ENCODE results near the gene PYM1.

Gene PYM1

DNA sequence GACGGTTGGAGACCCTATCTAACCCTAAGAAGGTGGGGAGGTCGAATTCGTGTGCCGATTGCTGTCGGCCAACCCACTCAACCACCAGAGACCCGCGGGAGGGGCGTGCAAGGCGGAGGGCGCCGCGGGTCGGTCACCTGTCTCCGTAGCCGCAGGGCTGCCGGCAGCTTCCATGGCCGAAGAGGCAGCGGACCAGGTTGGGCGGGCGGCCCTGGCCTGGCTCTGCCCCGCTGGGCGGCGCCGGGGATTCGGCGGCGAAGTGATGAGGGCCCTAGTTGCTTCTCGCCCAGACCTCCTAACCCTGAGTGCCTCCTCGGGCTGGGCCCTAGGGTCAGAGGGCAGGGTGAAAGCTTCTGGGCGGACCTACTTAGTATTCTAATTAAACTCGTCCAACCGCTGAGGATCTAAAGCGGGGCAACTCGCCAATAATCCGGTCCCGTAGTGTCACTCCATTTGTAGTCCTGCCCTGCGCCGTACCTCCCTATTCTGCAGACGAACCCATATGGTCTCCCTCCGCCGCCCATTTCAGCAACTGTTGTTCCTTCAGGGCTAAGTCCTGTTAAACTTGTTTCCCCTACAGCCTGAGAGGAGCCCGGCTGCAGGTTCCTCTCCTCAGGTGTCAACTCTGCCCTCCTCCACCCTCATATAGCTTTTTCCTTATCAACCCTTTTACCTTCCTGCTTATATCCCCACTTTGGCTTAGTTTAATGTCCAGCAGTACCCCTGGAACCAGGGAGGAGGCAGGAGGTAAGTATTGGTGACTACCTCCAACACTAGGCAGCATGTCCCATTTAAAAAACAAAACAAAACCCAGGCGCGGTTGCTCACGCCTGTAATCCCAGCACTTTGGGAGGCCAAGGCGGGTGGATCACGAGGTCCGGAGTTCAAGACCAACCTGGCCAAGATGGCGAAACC, at the start of gene PYM1 (continued):
- no peak for TF ChIP-seq ZBTB6 (tag by site-specific recombination; IDR thresholded peaks at IDR 0.05)
- TF ChIP-seq ZNF777 (tag by site-specific recombination; IDR thresholded peaks at IDR 0.05; ENCODE audit: borderline replicate concordance), result no peak
- TF ChIP-seq, protein P1, sequence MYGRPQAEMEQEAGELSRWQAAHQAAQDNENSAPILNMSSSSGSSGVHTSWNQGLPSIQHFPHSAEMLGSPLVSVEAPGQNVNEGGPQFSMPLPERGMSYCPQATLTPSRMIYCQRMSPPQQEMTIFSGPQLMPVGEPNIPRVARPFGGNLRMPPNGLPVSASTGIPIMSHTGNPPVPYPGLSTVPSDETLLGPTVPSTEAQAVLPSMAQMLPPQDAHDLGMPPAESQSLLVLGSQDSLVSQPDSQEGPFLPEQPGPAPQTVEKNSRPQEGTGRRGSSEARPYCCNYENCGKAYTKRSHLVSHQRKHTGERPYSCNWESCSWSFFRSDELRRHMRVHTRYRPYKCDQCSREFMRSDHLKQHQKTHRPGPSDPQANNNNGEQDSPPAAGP (tag by site-specific recombination; IDR thresholded peaks at IDR 0.05), result no peak
- 0 out of 2 replicates have a peak, but pooled peaks have one; percentile 13 for TF ChIP-seq KLF16 (tag by site-specific recombination; IDR thresholded peaks at IDR 0.05)
- TF ChIP-seq, protein P2, sequence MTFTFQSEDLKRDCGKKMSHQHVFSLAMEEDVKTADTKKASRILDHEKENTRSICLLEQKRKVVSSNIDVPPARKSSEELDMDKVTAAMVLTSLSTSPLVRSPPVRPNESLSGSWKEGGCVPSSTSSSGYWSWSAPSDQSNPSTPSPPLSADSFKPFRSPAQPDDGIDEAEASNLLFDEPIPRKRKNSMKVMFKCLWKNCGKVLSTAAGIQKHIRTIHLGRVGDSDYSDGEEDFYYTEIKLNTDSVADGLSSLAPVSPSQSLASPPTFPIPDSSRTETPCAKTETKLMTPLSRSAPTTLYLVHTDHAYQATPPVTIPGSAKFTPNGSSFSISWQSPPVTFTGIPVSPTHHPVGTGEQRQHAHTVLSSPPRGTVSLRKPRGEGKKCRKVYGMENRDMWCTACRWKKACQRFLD (tag by site-specific recombination; IDR thresholded peaks at IDR 0.05), result no peak
- TF ChIP-seq ZSCAN23 (tag by site-specific recombination; IDR thresholded peaks at IDR 0.05), result no peak
- TF ChIP-seq ZNF362 (tag by site-specific recombination; IDR thresholded peaks at IDR 0.05), result no peak
- no peak for TF ChIP-seq INSM2 (tag by site-specific recombination; IDR thresholded peaks at IDR 0.05)
- no peak for TF ChIP-seq ZNF776 (tag by site-specific recombination; IDR thresholded peaks at IDR 0.05; ENCODE audit: borderline replicate concordance)
- no peak for TF ChIP-seq HOXC10 (CRISPR knock-in tag; IDR thresholded peaks at IDR 0.05)
- TF ChIP-seq ZNF26 (tag by site-specific recombination; IDR thresholded peaks at IDR 0.05), result no peak
- TF ChIP-seq ZNF623 (tag by site-specific recombination; IDR thresholded peaks at IDR 0.05), result no peak
- TF ChIP-seq ZNF768 (tag by site-specific recombination; IDR thresholded peaks at IDR 0.05), result no peak
- TF ChIP-seq ZNF843 (tag by site-specific recombination; IDR thresholded peaks at IDR 0.05), result no peak; the same call in 1 of the 2 replicates
- TF ChIP-seq ZNF513 (tag by site-specific recombination; IDR thresholded peaks at IDR 0.05), result no peak
- no peak for TF ChIP-seq ZNF521 (tag by site-specific recombination; IDR thresholded peaks at IDR 0.05)
- TF ChIP-seq, protein P3, sequence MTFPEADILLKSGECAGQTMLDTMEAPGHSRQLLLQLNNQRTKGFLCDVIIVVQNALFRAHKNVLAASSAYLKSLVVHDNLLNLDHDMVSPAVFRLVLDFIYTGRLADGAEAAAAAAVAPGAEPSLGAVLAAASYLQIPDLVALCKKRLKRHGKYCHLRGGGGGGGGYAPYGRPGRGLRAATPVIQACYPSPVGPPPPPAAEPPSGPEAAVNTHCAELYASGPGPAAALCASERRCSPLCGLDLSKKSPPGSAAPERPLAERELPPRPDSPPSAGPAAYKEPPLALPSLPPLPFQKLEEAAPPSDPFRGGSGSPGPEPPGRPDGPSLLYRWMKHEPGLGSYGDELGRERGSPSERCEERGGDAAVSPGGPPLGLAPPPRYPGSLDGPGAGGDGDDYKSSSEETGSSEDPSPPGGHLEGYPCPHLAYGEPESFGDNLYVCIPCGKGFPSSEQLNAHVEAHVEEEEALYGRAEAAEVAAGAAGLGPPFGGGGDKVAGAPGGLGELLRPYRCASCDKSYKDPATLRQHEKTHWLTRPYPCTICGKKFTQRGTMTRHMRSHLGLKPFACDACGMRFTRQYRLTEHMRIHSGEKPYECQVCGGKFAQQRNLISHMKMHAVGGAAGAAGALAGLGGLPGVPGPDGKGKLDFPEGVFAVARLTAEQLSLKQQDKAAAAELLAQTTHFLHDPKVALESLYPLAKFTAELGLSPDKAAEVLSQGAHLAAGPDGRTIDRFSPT (tag by site-specific recombination; IDR thresholded peaks at IDR 0.05), result no peak
- no peak for TF ChIP-seq ZNF670 (tag by site-specific recombination; IDR thresholded peaks at IDR 0.05; ENCODE audit: low read depth)
- peak; percentile 31; the same call in 1 of the 2 replicates for TF ChIP-seq ZNF335 (tag by site-specific recombination; conservative IDR thresholded peaks at IDR 0.05)
- TF ChIP-seq ZNF544 (tag by site-specific recombination; IDR thresholded peaks at IDR 0.05), result no peak
- TF ChIP-seq ZNF629 (tag by site-specific recombination; IDR thresholded peaks at IDR 0.05), result no peak; the same call in none of the 2 replicates
- TF ChIP-seq ZNF600 (tag by site-specific recombination; IDR thresholded peaks at IDR 0.05), result peak; percentile 57; the same call in 1 of the 2 replicates
- no peak for TF ChIP-seq ZNF747 (tag by site-specific recombination; IDR thresholded peaks at IDR 0.05)
- peak; percentile 41 for TF ChIP-seq ZNF324 (tag by site-specific recombination; IDR thresholded peaks at IDR 0.05)
- no peak for TF ChIP-seq ZNF140 (tag by site-specific recombination; IDR thresholded peaks at IDR 0.05)
- no peak for TF ChIP-seq ELK4 (IDR thresholded peaks at IDR 0.05; ENCODE audit: borderline replicate concordance, low read depth, low read length)
